ENCODE data around the gene SPATA45. TPM values are rescaled to one million over a fixed set of nuclear protein-coding genes. Genes with fewer than 3 reads are reported as not detected.

SPATA45 gene
- polyA plus RNA-seq, 2 donors: not detected

GRCh38 chr1:212783976-212784375 is 63.5 kb downstream of the SPATA45 start:
- WGBS, 2 donors: 59 to 74% methylated on average over 1 of the region's 1 CpG
- Histone ChIP-seq H3K27me3 (ENCODE audit: control insufficient read depth in 1 of 2, insufficient read depth in 2 of 2, low read length in 2 of 2) (no peaks in the 10 kb centered on the region), H3K4me3 (ENCODE audit: low read depth in 1 of 2, low read length in 2 of 2) (no peak overlapping the region), H3K27ac (ENCODE audit: low read depth in 2 of 2, low read length in 1 of 2) (no peak overlapping the region), H3K9me3 (ENCODE audit: control insufficient read depth in 2 of 2, insufficient read depth in 1 of 2, low read depth in 1 of 2, low read length in 1 of 2) (no peaks in the 10 kb centered on the region), H3K36me3 (ENCODE audit: control insufficient read depth in 2 of 2, insufficient read depth in 2 of 2, low read length in 1 of 2) (no peaks in the 10 kb centered on the region), H3K4me1 (ENCODE audit: control insufficient read depth in 2 of 2, insufficient read depth in 2 of 2, low read length in 1 of 2) (no peaks in the 10 kb centered on the region)

GRCh38 chr1:212782422-212783154 is 64.9 kb downstream of the SPATA45 start:
- no peaks in the 10 kb centered on the region for H3K4me1 ChIP-seq (ENCODE audit: control insufficient read depth in 2 of 2, insufficient read depth in 2 of 2, low read length in 1 of 2)
- WGBS, 2 donors: 89 to 93% methylated on average over 3 of the region's 3 CpGs
- H3K36me3 ChIP-seq (ENCODE audit: control insufficient read depth in 2 of 2, insufficient read depth in 2 of 2, low read length in 1 of 2): no peaks in the 10 kb centered on the region
- H3K9me3 ChIP-seq (ENCODE audit: control insufficient read depth in 2 of 2, insufficient read depth in 1 of 2, low read depth in 1 of 2, low read length in 1 of 2): no peaks in the 10 kb centered on the region
- H3K27ac ChIP-seq (ENCODE audit: low read depth in 2 of 2, low read length in 1 of 2): no peak overlapping the region
- no peaks in the 10 kb centered on the region for H3K27me3 ChIP-seq (ENCODE audit: control insufficient read depth in 1 of 2, insufficient read depth in 2 of 2, low read length in 2 of 2)
- H3K4me3 ChIP-seq (ENCODE audit: low read depth in 1 of 2, low read length in 2 of 2): no peak overlapping the region

- H3K27ac ChIP-seq (ENCODE audit: low read depth in 2 of 2, low read length in 1 of 2): no peak overlapping the region
- H3K27me3 ChIP-seq (ENCODE audit: control insufficient read depth in 1 of 2, insufficient read depth in 2 of 2, low read length in 2 of 2): no peaks in the 10 kb centered on the region
- 84 to 93% methylated on average over 2 of the region's 2 CpGs for WGBS, 2 donors
- H3K4me3 ChIP-seq (ENCODE audit: low read depth in 1 of 2, low read length in 2 of 2): no peak overlapping the region
- H3K36me3 ChIP-seq (ENCODE audit: control insufficient read depth in 2 of 2, insufficient read depth in 2 of 2, low read length in 1 of 2): no peaks in the 10 kb centered on the region
- no peaks in the 10 kb centered on the region for H3K9me3 ChIP-seq (ENCODE audit: control insufficient read depth in 2 of 2, insufficient read depth in 1 of 2, low read depth in 1 of 2, low read length in 1 of 2)
- H3K4me1 ChIP-seq (ENCODE audit: control insufficient read depth in 2 of 2, insufficient read depth in 2 of 2, low read length in 1 of 2): no peaks in the 10 kb centered on the region
Measured at GRCh38 chr1:212781225-212781624, 66.2 kb downstream of the SPATA45 start.

- H3K9me3 ChIP-seq (ENCODE audit: control insufficient read depth in 2 of 2, insufficient read depth in 1 of 2, low read depth in 1 of 2, low read length in 1 of 2): no peaks in the 10 kb centered on the region
- no peak overlapping the region for H3K27ac ChIP-seq (ENCODE audit: low read depth in 2 of 2, low read length in 1 of 2)
- H3K36me3 ChIP-seq (ENCODE audit: control insufficient read depth in 2 of 2, insufficient read depth in 2 of 2, low read length in 1 of 2): no peaks in the 10 kb centered on the region
- no peak overlapping the region for H3K4me3 ChIP-seq (ENCODE audit: low read depth in 1 of 2, low read length in 2 of 2)
- WGBS, 2 donors: 90 to 94% methylated on average over 3 of the region's 3 CpGs
- H3K4me1 ChIP-seq (ENCODE audit: control insufficient read depth in 2 of 2, insufficient read depth in 2 of 2, low read length in 1 of 2): no peaks in the 10 kb centered on the region
- no peaks in the 10 kb centered on the region for H3K27me3 ChIP-seq (ENCODE audit: control insufficient read depth in 1 of 2, insufficient read depth in 2 of 2, low read length in 2 of 2)
Measured at GRCh38 chr1:212780759-212781158, 66.7 kb downstream of the SPATA45 start.

Other genes with a start within 250 kb of the SPATA45 start
- 1 to 10 TPM; 4.7 to 9.2 TPM for gene ATF3, start 238.9 kb downstream of the SPATA45 start, polyA plus RNA-seq
- 1 to 10 TPM; 1.7 to 1.8 TPM for gene BATF3, start 147.8 kb downstream of the SPATA45 start, polyA plus RNA-seq
- 10 to 100 TPM in 1 of 2 donors, 1 to 10 TPM in 1; 4.7 to 11.1 TPM for gene NSL1, start 55.9 kb downstream of the SPATA45 start, polyA plus RNA-seq
- 1 to 10 TPM; 5.0 to 6.8 TPM for gene TATDN3, start 55.8 kb downstream of the SPATA45 start, polyA plus RNA-seq
- 1 to 10 TPM; 1.6 to 2.1 TPM for gene FLVCR1, start 10.6 kb upstream of the SPATA45 start, polyA plus RNA-seq
- under 1 TPM; 0.24 to 0.33 TPM for gene VASH2, start 102.9 kb upstream of the SPATA45 start, polyA plus RNA-seq
- gene ANGEL2, start 168.2 kb upstream of the SPATA45 start, polyA plus RNA-seq: 10 to 100 TPM in 1 of 2 donors, 1 to 10 TPM in 1; 8.2 to 10.7 TPM
- gene RPS6KC1, start 203.6 kb upstream of the SPATA45 start, polyA plus RNA-seq: 1 to 10 TPM; 2.2 to 3.8 TPM

All from esophagus (tissue), 2 donors.